Mesothelial cell of epicardium (in vitro differentiated cells): ENCODE data around the gene NDFIP1. TPM values are rescaled to one million over a fixed set of nuclear protein-coding genes. Genes with fewer than 3 reads are reported as not detected.

Source experiments
- DNase-seq, 2 experiments: peaks; one replicate each; pipeline ENCODE4 v3.0.0; 2021; ENCODE audit warnings: low spot score in 2 of 2; ENCODE audit not compliant: unreplicated experiment in 2 of 2
- H3K27ac Mint-ChIP-seq: 2 replicates; pipeline ENCODE4 v1.8.0; 2021; ENCODE audit warnings: mixed read lengths
- H3K27me3 Mint-ChIP-seq: 2 replicates; pipeline ENCODE4 v1.8.0; 2021; ENCODE audit warnings: low read depth, mixed read lengths
- H3K36me3 Mint-ChIP-seq: 2 replicates; pipeline ENCODE4 v1.8.0; 2021; ENCODE audit warnings: mixed read lengths
- H3K4me1 Mint-ChIP-seq: 2 replicates; pipeline ENCODE4 v1.8.0; 2021; ENCODE audit warnings: mixed read lengths
- H3K4me3 Mint-ChIP-seq: 2 replicates; pipeline ENCODE4 v1.8.0; 2021; ENCODE audit warnings: mild to moderate bottlenecking, moderate library complexity, mixed read lengths
- H3K9me3 Mint-ChIP-seq: 2 replicates; pipeline ENCODE4 v1.8.0; 2021; ENCODE audit warnings: mixed read lengths
- CTCF ChIP-seq: fragments of 200-600 bp; sonication (generic); IDR thresholded peaks from one replicate; pipeline ENCODE4 v1.5.0; 2021; ENCODE audit warnings: antibody characterized with exemption; ENCODE audit not compliant: unreplicated experiment
- total RNA-seq: library from RNA; stranded (reverse); gene quantifications from 3 replicates; pipeline ENCODE4 v1.2.1, GENCODE V29; 2021

The NDFIP1 gene
- total RNA-seq, 1 donor from 2014 or later = 67.9 TPM

DNA sequence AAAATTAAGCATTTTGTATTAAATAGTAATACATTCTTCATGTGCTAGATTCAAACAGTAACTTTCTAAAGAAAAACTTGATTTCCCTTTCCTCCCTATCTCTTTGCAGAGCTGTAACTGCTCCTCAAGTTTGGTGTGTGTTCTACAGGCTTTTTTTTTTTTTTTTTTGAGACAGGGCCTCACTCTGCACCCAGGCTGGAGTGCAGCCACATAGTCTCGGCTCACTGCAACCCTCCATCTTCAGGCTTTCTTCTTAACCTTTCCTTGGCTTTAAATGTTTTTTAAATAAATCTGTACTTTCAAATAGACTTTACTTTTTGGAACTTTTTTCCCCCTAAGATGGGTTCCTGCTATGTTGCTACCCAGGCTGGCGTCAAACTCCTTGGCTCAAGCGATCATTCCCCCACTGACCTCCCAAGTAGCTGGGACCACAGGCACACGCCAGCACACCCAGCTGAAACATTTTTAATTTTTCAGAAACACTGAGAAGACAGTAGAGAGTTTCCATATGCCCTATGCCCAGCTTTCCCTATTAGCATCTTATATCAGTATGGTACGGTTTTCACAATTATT lies 9.1 kb downstream of the NDFIP1 start:
- Mint-ChIP-seq H3K27ac (no peak overlapping the region), H3K9me3 (peaks cover 15% of the 10 kb centered on the region), H3K4me3 (no peak overlapping the region), H3K36me3 (peaks cover 23% of the 10 kb centered on the region), H3K27me3 (no peaks in the 10 kb centered on the region), H3K4me1 (peaks cover 25% of the 10 kb centered on the region)
- DNase-seq = no peak
- no peak for TF ChIP-seq CTCF

- Mint-ChIP-seq H3K4me1 (peaks cover 25% of the 10 kb centered on the region), H3K4me3 (no peak overlapping the region), H3K27ac (no peak overlapping the region), H3K27me3 (no peaks in the 10 kb centered on the region), H3K36me3 (peaks cover 19% of the 10 kb centered on the region), H3K9me3 (peaks cover 14% of the 10 kb centered on the region)
- no peak for DNase-seq
- no peak for TF ChIP-seq CTCF
Measured at GRCh38 chr5:142118155-142118686, 9.6 kb downstream of the NDFIP1 start.

- DNase-seq = no peak
- no peak overlapping the region for H3K4me3 Mint-ChIP-seq
- no peaks in the 10 kb centered on the region for H3K27me3 Mint-ChIP-seq
- peaks cover 25% of the 10 kb centered on the region for H3K4me1 Mint-ChIP-seq
- TF ChIP-seq CTCF = no peak
- no peak overlapping the region for H3K27ac Mint-ChIP-seq
- H3K9me3 Mint-ChIP-seq = peaks cover 11% of the 10 kb centered on the region
- peaks cover 16% of the 10 kb centered on the region for H3K36me3 Mint-ChIP-seq
Measured at GRCh38 chr5:142119051-142119625, 10.6 kb downstream of the NDFIP1 start.

DNA sequence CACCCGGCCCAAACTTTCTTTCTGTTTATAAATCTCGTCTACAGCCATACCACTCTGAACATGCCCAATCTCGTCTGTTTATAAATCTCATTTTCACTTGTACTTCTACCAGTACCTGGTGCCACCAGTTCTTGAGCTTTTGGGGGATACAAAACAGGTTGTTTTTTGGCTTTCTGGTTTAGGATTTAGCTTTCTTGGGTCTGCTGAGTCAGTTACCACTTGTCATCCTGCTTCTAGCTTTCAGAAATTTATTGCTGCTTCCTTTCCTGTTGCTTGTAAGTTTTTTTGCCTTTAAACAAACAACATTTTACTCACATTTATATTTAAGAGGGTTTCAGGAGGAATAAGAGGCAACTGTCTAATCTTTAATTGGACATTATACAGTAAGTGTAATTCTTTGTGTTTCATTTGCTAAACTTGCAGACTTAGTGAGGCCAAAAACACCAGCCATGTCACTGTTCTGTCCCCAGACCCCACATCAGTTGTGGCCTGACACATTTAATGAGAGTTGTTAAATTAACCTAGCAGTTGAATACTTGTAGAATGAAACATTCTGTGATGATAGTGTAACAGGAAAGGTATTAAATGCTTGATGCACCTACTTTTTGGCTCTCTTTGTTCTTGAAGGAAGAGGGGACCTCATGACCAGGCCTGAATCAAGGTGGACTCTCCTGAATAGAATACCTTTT lies 11.8 kb downstream of the NDFIP1 start:
- DNase-seq = no peak
- no peak for TF ChIP-seq CTCF
- Mint-ChIP-seq H3K27ac (peak overlapping the region; percentile 68), H3K27me3 (no peaks in the 10 kb centered on the region), H3K36me3 (peaks cover 23% of the 10 kb centered on the region), H3K9me3 (peaks cover 15% of the 10 kb centered on the region), H3K4me3 (no peak overlapping the region), H3K4me1 (peaks cover 25% of the 10 kb centered on the region)

DNA sequence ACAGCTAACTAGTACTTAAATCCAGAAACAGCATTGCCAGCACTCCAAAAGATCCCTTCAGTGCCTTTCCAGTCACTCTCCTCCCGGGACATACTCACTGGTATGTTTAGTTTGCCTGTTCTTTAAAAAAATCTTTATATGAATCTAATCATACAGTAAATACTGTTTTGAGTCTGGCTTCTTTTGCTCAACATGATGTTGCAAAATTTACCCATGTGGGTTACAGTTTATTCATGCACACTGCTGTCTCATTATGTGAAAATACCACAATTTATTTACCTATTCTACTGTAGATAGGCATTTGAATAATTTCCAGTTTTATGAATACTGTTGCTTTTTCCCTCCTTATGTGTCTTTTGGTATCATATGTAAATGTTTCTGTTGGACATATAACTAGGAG lies 13.5 kb downstream of the NDFIP1 start:
- no peaks in the 10 kb centered on the region for H3K27me3 Mint-ChIP-seq
- H3K4me1 Mint-ChIP-seq = peaks cover 24% of the 10 kb centered on the region
- peaks cover 26% of the 10 kb centered on the region for H3K36me3 Mint-ChIP-seq
- H3K27ac Mint-ChIP-seq = no peak overlapping the region
- no peak overlapping the region for H3K4me3 Mint-ChIP-seq
- H3K9me3 Mint-ChIP-seq = peaks cover 20% of the 10 kb centered on the region
- DNase-seq = no peak
- no peak for TF ChIP-seq CTCF
